GM19351 (cell line): ENCODE data around the gene LRBA.
"Not testable (repeated sequence)": the region's sequence is repeated elsewhere in the genome, so short reads cannot be mapped to it uniquely, and the experiment has no call there.

Experiments used
- ATAC-seq: cut with Tn5 transposase; IDR thresholded peaks from one replicate; pipeline ENCODE4 v1.9.1; 2021; ENCODE audit warnings: mild to moderate bottlenecking, moderate library complexity; ENCODE audit not compliant: unreplicated experiment

LRBA gene

DNA sequence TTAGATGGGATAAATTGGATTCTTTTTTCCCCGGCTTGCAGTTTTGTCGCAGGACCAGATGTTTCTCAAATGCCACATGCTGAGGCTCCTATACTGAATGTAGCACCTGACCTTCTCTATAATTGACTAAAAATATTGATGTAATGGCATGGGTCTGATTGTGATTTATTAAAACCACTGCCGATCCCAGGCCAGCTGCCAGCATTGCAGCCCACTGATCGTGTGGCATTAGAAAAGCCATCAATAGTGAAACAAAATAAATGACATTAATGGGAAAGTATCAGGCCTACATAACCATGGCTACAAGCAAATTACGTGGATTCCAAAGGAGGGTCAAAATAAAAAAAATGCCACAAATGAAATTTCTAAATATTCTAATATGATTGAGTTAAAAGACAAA is 334.4 kb downstream of the LRBA start:
- ATAC-seq: no peak

DNA sequence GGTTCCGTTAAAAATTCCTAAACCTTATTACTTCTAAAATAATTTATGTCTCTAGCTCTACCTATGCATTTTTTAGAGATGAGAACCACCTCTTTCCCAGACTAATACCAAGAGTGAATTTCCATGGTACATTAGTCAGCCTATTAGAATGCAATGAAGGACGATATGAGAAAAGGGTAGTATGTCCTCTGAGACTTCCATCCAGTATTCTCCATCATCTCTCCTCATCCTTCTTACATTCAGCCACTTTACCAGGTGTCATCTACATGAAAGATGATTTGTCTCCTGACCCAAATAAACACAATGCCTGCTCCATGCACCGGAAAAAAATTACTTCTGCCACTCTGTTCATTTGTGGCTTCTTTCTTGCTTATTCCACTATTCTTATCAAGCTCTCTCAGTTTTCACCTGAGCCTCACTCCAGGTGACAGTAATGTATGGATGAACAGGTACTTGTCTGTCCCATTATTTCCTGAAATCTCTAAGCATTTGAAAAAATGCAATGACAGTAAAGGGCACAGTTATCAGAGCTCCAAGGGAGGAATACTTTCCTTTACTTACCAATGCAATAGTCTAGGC is 335.2 kb downstream of the LRBA start:
- ATAC-seq: no peak

DNA sequence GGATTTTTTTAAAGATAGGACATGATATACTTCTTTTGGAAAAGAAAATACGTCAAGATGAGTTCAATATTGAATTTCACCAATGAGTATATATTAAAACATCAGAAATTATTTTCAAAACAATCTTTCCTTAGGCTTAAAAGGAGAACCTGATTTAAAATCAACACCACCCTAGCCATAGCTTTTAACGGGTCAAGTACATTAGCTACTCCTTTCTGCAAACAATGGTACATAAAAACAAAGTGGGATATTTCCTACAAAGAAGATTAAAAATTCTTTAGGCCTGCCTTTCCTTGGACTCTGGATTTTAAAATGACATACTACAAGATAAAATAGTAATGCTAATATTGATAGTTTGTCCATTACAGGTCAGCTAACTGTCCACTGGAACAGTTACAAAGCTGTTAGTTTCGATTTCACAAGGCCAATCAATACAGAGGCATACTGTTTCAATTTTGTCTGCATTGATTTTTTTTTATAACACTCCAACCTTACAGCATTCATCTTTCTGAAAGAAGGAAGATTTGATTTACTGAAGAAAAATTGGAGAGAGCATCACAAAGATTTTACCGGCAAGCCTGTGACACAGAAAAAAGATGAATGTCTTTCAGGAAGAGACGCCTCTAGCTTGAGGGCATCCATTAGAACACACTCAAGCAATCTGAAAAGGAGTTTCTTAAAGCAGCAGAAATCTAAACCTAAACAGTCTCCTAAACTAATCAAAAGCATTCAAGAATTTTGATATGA is 335.9 kb downstream of the LRBA start:
- ATAC-seq: no peak

DNA sequence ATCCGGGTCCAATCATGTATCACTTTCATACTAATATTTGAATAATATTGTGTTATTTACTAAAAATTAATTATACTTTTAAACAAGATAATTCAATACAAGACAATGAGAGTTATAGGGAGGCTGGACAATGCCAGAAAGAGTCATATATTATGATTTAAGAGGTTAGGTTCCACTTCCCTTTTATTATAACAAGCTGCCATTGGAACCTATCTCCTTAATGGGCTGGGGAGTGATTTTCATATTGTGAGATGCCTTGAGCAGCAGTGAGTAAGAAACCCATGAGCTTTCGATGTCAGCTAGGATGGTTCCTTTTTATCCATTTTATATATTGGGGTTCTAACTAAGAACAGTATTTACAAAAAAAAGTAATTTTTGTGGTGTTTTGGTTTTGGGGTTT is 341.3 kb downstream of the LRBA start:
- ATAC-seq: peak; percentile 74

DNA sequence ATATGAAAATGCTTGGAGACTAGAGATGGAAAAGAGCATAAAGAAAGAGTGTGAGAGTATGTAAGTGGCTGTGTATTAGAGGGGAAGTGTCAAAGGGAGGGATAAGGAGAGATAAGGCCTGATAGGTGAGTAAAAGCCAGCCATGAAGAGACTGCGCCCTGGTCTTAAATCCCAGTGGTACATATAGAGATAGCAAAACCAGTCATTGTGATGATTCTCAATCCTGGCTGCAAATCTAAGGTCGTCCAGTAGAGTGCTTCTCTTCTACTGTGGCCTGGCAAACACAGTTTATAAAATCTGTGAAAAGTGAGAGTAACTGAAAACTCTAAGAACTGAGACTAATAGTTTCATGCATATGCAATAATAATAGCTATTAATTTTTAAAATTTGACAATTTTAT is 346.3 kb downstream of the LRBA start:
- no peak for ATAC-seq

DNA sequence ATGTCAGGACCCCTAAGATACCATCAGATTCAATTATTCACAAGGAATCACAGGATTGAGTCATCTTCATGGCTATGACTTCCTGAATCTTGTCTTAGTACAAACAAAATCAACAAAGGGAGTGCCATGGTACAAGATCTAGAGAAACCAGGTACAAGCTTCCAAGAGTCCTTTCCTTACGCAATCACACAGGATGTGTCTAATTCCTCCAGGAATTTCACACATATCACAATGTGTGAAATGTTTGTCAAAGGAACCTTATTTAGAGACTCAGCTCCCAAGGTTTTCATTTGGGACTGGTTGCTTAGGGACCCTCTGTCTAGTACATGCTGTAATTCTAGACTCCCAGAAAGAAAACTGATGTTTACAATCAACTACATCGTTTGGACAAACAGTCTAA is 350.1 kb downstream of the LRBA start:
- ATAC-seq: no peak

DNA sequence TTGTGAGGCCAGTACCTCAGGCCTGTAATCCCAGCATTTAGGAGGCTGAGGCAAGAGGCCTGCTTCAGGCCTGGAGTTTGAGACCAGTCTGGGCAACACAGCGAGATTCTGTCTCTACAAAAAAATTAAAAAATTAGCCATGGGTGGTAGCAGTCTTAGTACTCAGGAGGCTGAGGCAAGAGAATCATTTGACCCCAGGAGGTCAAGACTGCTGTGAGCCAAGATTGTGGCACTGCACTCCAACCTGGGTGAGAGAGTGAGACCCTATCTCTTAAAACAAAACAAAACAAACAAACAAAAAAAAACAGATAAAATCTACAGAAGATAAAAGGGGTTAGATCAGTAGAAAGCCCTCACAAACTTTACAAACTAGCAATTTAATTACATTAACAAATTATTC is 352.4 kb downstream of the LRBA start:
- no peak for ATAC-seq

DNA sequence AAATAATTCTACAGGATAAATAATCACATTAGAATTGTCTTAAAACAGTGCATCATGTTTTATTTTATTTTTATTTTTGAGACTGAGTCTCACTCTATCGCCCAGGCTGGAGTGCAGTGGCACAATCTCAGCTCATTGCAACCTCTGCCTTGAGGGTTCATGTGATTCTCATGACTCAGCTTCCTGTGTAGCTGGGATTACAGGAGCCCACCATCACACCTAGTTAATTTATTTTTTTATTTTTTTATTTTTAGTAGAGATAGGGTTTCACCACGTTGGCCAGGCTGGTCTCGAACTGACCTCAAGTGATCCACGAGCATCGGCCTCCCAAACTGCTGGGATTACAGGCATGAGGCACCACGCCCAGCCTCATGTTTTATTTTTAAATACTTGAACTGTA is 353.5 kb downstream of the LRBA start:
- ATAC-seq: not testable (repeated sequence)

DNA sequence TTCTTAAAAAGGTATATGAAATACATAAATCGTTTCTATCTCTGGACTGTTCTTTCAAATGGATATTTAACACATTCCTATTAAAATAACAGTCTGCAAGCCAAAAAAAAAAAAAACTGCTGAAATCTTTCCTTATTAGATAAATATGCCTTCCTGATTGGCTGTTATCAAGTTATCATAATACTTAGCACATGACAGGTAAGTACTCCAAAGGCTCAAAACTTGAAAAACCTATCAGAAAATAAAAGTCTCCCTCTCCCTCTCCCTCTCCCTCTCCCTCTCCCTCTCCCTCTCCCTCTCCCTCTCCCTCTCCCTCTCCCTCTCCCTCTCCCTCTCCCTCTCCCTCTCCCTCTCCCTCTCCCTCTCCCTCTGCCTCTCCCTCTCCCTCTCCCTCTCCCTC is 356.8 kb downstream of the LRBA start:
- not testable (repeated sequence) for ATAC-seq

DNA sequence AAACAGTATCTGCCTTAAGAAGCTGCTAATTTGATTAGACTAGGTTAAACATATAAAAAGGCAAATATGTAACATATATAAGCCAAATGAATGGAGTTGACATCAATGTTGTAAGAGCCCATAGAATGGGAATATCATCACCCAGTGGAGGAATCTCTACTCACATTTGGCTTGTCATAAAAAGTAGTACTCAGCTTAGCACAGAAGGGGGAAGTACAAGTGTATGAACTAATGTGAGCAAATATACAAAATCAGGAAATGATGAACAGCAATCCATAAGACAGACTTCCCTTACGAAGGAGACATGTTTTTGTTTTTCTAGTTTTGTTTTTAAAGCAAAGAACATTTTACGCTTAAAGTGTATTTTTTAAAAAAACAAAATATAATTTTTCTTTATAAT is 358.2 kb downstream of the LRBA start:
- ATAC-seq: no peak

DNA sequence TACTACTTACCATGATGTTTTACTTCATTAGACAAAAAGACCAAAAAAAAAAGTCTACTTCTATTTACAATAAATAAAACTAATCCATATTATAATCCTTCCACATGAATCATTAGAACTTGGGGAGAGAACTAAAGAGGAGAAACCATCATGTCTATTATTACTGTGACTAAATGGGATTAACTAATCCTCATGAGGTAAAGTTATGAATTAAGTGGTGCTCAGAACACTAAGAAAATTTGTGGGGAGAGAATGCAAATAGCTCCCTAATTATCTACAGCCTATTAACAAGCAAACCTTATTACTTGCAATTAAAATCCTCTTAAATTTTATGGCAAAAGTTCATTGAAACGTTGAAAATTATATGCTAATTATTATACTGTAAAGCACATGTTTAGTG is 364.3 kb downstream of the LRBA start:
- no peak for ATAC-seq

DNA sequence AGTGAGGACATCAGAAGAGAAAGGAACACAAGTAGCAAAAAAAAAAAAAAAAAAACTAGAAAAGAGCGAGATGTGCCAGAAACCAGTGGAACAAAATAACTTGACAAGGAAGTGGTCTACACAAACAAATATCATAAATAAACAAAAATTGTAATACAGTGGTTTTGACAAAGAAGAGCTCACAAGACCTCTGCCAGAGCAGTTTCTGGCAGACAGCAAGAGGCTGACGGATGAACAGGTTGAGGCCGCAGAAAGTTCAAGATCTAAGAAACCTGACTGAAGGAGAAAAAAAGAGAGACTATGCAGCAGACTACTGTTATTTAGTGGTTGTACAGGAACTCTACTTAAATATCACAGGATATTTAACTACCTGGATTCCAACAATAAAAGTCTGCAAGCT is 367.0 kb downstream of the LRBA start:
- no peak for ATAC-seq

DNA sequence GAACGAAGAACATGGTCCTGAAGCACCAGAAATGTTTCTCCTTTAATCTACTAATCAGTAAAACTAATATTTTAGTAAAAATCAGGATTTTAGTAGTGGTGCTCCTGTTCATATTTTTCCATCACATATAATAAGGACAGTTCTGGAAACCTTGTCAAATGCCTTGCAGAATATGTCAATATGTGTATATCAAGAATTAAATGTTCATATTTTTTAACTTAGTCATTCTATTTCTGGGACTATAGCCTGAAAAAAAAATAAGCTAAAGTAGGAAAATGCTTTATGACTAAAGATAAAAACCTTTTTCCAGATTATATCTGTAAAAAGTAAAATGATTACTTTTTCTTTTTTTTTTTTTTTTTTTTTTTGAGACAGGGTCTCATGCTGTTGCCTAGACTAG is 368.1 kb downstream of the LRBA start:
- ATAC-seq: no peak

DNA sequence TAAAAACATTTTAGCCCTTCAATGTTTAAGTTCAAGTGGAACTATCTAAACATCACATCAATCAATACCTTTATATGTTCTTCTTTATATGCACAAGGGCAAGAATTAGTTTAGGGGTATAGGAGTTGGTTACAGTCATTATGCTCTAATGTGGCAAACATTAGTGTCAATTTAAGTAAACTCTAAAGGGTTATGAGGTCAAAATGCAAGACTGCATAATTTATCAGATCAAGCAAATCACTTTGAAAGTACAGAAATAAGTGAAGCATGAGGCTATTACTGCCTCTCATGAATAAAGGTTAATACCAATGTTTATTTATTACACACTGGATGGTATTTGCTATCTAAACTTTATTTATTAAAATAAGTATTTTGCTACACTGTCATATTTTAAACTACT is 373.5 kb downstream of the LRBA start:
- no peak for ATAC-seq

DNA sequence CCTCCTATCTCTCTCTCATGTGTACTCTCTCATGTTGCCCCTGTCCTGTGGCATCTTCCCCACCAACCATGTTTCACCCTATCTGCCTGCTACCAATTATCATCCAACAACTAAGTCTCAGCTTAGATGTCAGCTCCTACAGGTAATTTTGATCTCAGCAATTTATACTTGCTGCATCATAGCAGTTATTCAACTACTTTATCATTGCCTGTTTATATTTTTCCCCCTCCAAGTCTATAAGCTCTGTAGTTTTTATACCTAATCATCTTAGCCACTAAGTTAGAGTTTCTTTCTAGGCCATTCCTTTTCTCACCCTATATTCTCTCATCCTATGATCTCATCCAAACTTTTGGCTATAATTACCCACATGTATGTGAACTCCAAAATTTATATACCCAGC is 382.4 kb downstream of the LRBA start:
- ATAC-seq: no peak

DNA sequence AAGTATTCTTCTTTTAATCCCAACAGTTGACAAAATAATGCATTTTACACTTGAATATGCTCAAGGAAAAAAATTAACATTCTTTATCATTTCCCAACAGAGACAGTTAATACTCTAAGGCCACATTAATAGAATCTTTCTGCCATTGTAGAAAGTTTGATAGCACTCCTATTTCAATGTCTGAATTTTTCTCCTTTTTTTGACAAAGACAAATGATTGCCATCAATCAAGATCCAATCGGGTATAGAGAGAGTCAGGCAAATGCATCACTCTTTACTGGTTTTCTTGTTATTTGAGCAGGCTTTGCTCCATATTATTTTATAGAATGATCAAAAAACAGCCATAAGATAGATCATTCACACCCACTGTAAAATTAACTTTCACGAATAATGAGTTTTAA is 387.0 kb downstream of the LRBA start:
- ATAC-seq: no peak

DNA sequence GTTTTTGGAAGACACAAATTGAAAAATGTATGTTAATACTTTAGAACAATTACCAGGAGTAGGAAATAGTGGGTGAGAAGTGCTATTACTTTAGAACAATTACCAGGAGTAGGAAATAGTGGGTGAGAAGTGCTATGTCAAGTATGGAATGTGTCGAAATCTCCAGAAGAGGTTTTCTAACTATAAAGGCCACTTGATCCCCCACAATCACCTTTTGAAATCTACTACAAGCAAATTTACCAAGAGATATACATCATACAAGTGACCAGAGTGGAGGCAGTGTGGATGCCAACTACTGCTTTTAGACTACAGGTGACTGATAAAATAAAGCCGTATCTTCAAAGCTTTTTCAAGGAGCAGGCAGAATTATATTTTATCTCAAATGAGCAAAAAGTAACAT is 390.1 kb downstream of the LRBA start:
- no peak for ATAC-seq

DNA sequence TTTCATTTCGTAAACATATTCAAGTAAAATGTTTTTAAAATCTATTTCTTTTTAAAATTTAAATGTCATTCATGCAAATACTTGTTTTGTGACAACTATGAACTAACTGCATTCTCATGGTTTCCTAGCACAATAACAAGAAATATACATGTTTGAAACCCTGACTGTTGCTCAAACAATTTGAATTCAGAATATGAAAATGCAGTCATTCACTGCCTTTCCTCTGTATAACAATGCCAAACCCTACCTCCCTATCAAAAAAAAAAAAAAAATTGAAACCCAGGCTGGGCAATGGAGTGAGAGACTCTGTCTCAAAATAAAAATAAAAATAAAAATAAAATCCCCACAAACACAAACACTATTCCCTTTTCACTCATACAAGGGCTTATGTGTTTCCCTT is 391.0 kb downstream of the LRBA start:
- no peak for ATAC-seq

DNA sequence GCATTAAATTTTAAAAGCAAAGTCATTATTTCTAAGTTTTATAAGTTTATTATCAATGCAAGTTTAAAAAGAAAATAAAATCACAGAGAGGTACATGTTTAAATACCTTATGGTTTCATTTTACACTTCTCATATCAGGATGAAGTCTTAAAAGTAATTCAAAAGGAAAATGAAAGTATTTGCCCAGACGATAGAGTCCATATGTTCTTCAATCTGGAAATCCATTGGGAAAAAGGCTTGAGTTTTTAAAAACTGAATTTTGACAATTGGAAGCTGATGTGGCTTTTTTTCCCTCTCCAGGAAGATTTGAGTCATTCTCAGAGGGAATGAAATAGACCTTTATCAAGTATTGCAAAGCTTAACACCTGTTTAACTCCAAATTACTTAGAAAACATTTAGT is 396.0 kb downstream of the LRBA start:
- ATAC-seq: peak; percentile 45

DNA sequence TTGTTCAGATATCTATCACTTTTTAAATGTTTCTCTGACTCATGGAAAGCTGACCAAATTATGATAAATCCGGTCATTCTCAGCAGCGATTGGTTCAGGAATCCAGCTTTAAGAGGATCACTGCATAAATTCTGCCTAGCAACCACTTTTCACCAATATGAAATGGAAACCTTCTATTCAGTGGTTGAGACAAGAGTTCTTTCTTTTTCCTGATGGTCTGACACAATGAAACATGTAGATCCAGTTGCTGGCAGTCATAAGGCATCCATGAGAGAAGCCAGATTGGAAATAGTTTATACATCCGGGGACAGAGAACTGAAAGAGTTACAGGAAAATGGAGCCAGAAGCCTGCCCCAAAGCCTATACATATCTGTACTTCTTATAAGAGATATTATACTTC is 406.0 kb downstream of the LRBA start:
- ATAC-seq: no peak

DNA sequence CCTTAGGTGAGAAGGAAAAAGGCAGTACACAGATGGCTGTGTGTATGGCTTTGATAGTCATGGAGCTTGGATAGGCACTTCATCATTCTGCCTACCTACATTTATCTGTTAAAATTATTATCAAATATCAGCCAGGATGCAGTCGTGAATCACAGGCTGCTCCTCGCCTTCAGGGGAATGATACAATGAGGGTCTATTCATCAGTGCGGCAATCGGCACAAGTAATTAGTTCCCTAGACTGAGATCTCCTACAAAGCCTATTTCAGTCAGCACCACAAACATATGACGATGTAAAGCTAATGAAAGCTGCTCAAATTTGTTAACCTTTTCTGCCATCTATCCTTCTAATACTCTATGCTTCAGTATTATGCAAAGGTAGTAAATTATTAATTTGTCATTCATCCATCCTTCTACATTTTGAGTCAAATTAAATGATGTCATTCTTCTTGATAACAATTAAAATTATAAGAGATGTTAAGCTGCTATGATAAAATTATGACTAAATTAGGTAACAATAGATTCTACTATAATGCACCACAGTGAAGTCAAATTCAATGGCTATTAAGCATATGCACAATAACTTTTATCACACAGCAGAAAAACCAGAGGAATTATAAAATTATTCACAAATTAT is 414.2 kb downstream of the LRBA start:
- ATAC-seq: no peak

DNA sequence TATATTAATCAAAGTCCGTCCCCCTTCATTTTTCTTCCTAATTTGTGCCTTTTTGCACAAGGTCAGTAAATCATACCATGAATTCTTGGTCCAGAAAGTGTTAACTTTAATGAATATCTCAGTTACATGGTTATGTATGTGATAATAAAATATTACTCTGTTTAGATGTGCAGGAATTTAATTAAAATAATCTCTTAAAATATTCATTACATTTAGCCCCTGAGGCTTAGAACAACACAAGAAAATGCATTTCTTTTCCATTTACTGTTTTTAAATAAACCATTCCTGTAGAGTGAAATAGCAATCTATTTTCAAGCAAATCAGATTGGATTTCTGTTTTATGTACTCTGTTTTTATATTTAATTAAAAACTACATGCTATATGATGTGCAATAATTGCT is 415.5 kb downstream of the LRBA start:
- no peak for ATAC-seq

DNA sequence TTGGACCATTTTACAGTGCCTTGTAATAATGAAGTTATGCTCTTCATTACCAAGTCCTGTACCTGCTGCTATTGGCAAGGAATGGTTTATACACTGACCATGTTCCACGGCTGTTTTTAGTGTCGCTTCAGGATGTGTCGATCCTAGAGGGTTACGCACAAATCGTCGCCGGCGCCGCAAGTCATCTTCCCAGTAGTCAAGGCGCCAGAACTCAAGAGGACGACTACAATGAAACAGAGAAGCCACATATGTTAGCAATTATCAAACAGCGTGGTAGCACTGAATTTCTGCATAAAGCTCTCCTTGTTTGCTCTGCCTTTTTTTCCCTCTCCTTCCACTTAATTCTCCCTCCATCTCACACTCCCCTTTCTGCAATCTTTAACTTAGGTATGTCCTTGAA is 416.2 kb downstream of the LRBA start:
- no peak for ATAC-seq
